ENCODE measurements around the gene KIF5B.

The KIF5B gene

DNA sequence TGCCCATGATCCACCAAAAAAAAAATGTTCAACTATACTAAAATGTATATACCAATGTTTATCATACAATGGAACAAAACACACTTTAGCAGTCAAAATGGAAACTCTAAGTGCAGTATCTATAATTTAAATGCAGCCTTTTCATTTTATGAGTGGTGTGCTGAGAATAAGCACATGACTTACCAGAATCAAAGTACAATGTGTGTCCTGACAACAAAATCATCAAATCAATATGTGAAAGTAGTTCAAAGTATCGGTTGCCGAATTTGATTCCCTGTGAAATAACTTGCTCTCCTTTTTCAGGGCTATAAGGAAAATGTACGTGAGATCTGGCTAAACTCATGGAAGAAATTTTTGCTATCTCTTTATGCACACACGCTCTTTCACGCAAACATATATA is 16.9 kb upstream of the KIF5B start:
- Histone ChIP-seq H3K27ac (ENCODE audit: low read depth, low read length) (no peak overlapping the region), H2BK120ac (ENCODE audit: insufficient read depth, low read length, poor library complexity) (no peak overlapping the region), H2AK5ac (ENCODE audit: low read length) (no peak overlapping the region), H4K8ac (ENCODE audit: low read depth, low read length) (no peak overlapping the region), H2AFZ (ENCODE audit: insufficient read depth, low read length, poor library complexity) (no peak overlapping the region), H3K14ac (ENCODE audit: low read length) (no peak overlapping the region), H3K79me2 (ENCODE audit: control insufficient read depth, insufficient read depth, low read length, poor library complexity) (no peaks in the 10 kb centered on the region), H3K79me1 (ENCODE audit: low read length) (peaks cover 5% of the 10 kb centered on the region), H3K36me3 (ENCODE audit: control insufficient read depth in 1 of 2, insufficient read depth in 2 of 2, low read length in 2 of 2) (no peaks in the 10 kb centered on the region), H3K4ac (ENCODE audit: low read depth, low read length) (no peak overlapping the region), H3K9ac (ENCODE audit: low read length) (no peak overlapping the region), H2BK12ac (ENCODE audit: low read length) (no peak overlapping the region), H2BK5ac (ENCODE audit: low read depth, low read length, poor library complexity) (no peak overlapping the region), H3K4me3 (ENCODE audit: low read depth, low read length) (no peak overlapping the region), H3K27me3 (ENCODE audit: insufficient read depth, low read length) (no peaks in the 10 kb centered on the region), H3K23ac (ENCODE audit: low read length) (no peak overlapping the region), H3K4me1 (ENCODE audit: control insufficient read depth in 1 of 2, insufficient read depth in 2 of 2, low read length in 2 of 2) (peaks cover 7 to 10% of the 10 kb centered on the region in 2 experiments), H3K4me2 (ENCODE audit: low read length) (no peak overlapping the region), H4K12ac (ENCODE audit: low read depth, low read length) (no peak overlapping the region), H4K91ac (ENCODE audit: low read depth, low read length) (no peak overlapping the region), H3K18ac (ENCODE audit: low read length) (no peak overlapping the region), H3K9me3 (ENCODE audit: insufficient read depth, low read depth, low read length) (no peaks in the 10 kb centered on the region)
- no peak for DNase-seq
- WGBS (ENCODE audit: extremely low coverage, insufficient coverage, insufficient read length) = no CpG with 5 or more reads among the region's 5 CpGs

DNA sequence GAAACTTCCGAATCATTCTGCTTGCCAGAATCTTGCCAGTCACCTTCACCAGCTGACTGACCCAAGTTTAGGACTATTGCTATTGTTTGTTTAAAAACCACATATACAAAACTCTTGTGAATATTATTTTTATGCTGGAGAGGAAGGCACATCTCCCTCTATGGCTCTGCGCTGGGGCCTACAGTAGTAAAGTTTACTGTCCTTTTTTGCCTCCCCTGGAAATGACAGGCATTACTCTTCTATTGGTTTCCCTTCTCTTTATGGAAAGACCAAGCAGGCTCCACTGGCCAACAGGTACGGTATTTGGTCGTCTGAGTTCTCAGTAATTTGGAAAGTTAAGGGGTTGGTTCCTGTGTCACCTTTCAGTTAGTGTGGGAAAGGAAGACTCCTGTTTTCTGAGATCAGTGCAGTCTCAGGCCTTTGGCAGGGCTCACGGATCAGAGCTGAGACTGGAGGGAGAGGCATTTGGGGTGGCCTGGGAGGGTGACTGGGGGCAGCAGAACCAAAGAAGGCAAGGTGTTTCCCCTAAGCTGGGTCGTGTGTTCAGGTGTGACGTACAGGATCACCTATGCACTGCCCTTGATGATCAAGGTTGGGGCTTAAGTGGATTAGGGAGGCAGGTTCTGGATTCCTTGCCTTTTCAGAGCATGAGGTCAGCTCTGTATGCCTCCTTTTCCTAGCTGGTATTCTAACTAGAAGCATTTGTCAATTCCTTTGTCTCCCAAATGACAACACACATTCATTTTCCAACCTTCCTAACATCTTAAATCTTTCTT is 16.0 kb upstream of the KIF5B start:
- peaks cover 7 to 8% of the 10 kb centered on the region in 2 experiments for H3K4me1 ChIP-seq (ENCODE audit: control insufficient read depth in 1 of 2, insufficient read depth in 2 of 2, low read length in 2 of 2)
- peak in 1 of 2 donors; percentile 32 for DNase-seq
- H4K8ac ChIP-seq (ENCODE audit: low read depth, low read length) = no peak overlapping the region
- H3K27me3 ChIP-seq (ENCODE audit: insufficient read depth, low read length) = no peaks in the 10 kb centered on the region
- H3K79me2 ChIP-seq (ENCODE audit: control insufficient read depth, insufficient read depth, low read length, poor library complexity) = no peaks in the 10 kb centered on the region
- no peak overlapping the region for H2BK5ac ChIP-seq (ENCODE audit: low read depth, low read length, poor library complexity)
- peak overlapping the region; percentile 35 for H3K27ac ChIP-seq (ENCODE audit: low read depth, low read length)
- H3K4me3 ChIP-seq (ENCODE audit: low read depth, low read length) = no peak overlapping the region
- H2AK5ac ChIP-seq (ENCODE audit: low read length) = no peak overlapping the region
- no peak overlapping the region for H3K18ac ChIP-seq (ENCODE audit: low read length)
- peak overlapping the region; percentile 11 for H3K4me2 ChIP-seq (ENCODE audit: low read length)
- H2AFZ ChIP-seq (ENCODE audit: insufficient read depth, low read length, poor library complexity) = no peak overlapping the region
- H4K12ac ChIP-seq (ENCODE audit: low read depth, low read length) = no peak overlapping the region
- H3K36me3 ChIP-seq (ENCODE audit: control insufficient read depth in 1 of 2, insufficient read depth in 2 of 2, low read length in 2 of 2) = no peaks in the 10 kb centered on the region
- no peak overlapping the region for H3K14ac ChIP-seq (ENCODE audit: low read length)
- H3K23ac ChIP-seq (ENCODE audit: low read length) = no peak overlapping the region
- no peak overlapping the region for H2BK120ac ChIP-seq (ENCODE audit: insufficient read depth, low read length, poor library complexity)
- peaks cover 3% of the 10 kb centered on the region for H3K79me1 ChIP-seq (ENCODE audit: low read length)
- no peak overlapping the region for H2BK12ac ChIP-seq (ENCODE audit: low read length)
- H3K9ac ChIP-seq (ENCODE audit: low read length) = no peak overlapping the region
- WGBS (ENCODE audit: extremely low coverage, insufficient coverage, insufficient read length) = no CpG with 5 or more reads among the region's 7 CpGs
- no peak overlapping the region for H3K4ac ChIP-seq (ENCODE audit: low read depth, low read length)
- H3K9me3 ChIP-seq (ENCODE audit: insufficient read depth, low read depth, low read length) = no peaks in the 10 kb centered on the region
- peak overlapping the region; percentile 25 for H4K91ac ChIP-seq (ENCODE audit: low read depth, low read length)

DNA sequence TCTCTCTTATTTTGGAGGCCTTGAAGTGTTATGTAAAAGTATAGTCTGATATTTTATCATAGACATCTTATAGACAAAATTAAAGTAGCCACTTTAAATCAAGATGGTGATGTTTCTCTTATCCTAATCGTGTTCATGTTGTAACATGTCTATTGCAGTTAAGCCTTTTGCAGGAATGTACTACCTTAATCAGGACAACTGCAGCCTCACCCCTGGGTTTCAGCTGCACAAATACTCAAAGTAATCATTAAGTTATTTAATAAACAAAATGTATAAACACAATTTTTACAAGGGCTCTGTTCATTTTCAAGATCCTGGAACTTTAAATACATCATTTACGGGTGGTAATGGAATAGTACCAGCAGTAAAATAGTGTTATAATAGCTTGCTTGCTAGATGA is 14.4 kb upstream of the KIF5B start:
- H4K8ac ChIP-seq (ENCODE audit: low read depth, low read length) = no peak overlapping the region
- no peak overlapping the region for H3K14ac ChIP-seq (ENCODE audit: low read length)
- H3K4ac ChIP-seq (ENCODE audit: low read depth, low read length) = no peak overlapping the region
- H4K12ac ChIP-seq (ENCODE audit: low read depth, low read length) = no peak overlapping the region
- peaks cover 7 to 8% of the 10 kb centered on the region in 2 experiments for H3K4me1 ChIP-seq (ENCODE audit: control insufficient read depth in 1 of 2, insufficient read depth in 2 of 2, low read length in 2 of 2)
- no peak overlapping the region for H2BK12ac ChIP-seq (ENCODE audit: low read length)
- H2AFZ ChIP-seq (ENCODE audit: insufficient read depth, low read length, poor library complexity) = no peak overlapping the region
- H3K27ac ChIP-seq (ENCODE audit: low read depth, low read length) = no peak overlapping the region
- no peak overlapping the region for H3K9ac ChIP-seq (ENCODE audit: low read length)
- H3K4me2 ChIP-seq (ENCODE audit: low read length) = no peak overlapping the region
- no peaks in the 10 kb centered on the region for H3K27me3 ChIP-seq (ENCODE audit: insufficient read depth, low read length)
- H2AK5ac ChIP-seq (ENCODE audit: low read length) = no peak overlapping the region
- DNase-seq = no peak
- WGBS (ENCODE audit: extremely low coverage, insufficient coverage, insufficient read length) = no CpG with 5 or more reads among the region's 2 CpGs
- H3K36me3 ChIP-seq (ENCODE audit: control insufficient read depth in 1 of 2, insufficient read depth in 2 of 2, low read length in 2 of 2) = no peaks in the 10 kb centered on the region
- H3K79me1 ChIP-seq (ENCODE audit: low read length) = peaks cover 3% of the 10 kb centered on the region
- H4K91ac ChIP-seq (ENCODE audit: low read depth, low read length) = no peak overlapping the region
- no peak overlapping the region for H2BK120ac ChIP-seq (ENCODE audit: insufficient read depth, low read length, poor library complexity)
- H3K4me3 ChIP-seq (ENCODE audit: low read depth, low read length) = no peak overlapping the region
- H2BK5ac ChIP-seq (ENCODE audit: low read depth, low read length, poor library complexity) = no peak overlapping the region
- H3K23ac ChIP-seq (ENCODE audit: low read length) = no peak overlapping the region
- H3K18ac ChIP-seq (ENCODE audit: low read length) = no peak overlapping the region
- H3K9me3 ChIP-seq (ENCODE audit: insufficient read depth, low read depth, low read length) = no peaks in the 10 kb centered on the region
- H3K79me2 ChIP-seq (ENCODE audit: control insufficient read depth, insufficient read depth, low read length, poor library complexity) = no peaks in the 10 kb centered on the region

DNA sequence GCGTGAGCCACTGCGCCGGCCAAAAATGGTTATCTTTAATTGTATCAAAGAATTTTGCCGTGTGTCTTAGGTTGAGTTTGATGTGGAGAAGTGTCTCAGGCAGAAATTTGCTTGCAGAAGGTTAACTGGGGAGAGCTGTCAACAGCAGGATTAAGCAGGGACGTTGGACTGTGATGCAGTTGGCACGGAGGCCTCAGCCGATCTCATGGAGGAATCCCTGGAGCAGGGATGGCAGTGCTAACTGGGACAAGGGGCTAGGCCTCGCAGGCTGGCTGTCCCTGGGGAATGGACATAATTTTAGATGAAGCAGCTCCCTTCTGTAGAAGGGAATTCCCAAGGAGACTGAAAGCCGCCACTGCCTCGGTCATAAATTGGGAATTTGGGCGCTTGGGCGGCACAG is 12.3 kb upstream of the KIF5B start:
- no peak overlapping the region for H2BK5ac ChIP-seq (ENCODE audit: low read depth, low read length, poor library complexity)
- no peak overlapping the region for H4K91ac ChIP-seq (ENCODE audit: low read depth, low read length)
- WGBS (ENCODE audit: extremely low coverage, insufficient coverage, insufficient read length) = no CpG with 5 or more reads among the region's 12 CpGs
- DNase-seq = no peak
- H3K79me2 ChIP-seq (ENCODE audit: control insufficient read depth, insufficient read depth, low read length, poor library complexity) = no peaks in the 10 kb centered on the region
- H3K9ac ChIP-seq (ENCODE audit: low read length) = peak overlapping the region; percentile 64
- H3K4me1 ChIP-seq (ENCODE audit: control insufficient read depth in 1 of 2, insufficient read depth in 2 of 2, low read length in 2 of 2) = peaks cover 7 to 8% of the 10 kb centered on the region in 2 experiments
- H3K14ac ChIP-seq (ENCODE audit: low read length) = no peak overlapping the region
- H3K27ac ChIP-seq (ENCODE audit: low read depth, low read length) = no peak overlapping the region
- H4K12ac ChIP-seq (ENCODE audit: low read depth, low read length) = no peak overlapping the region
- no peak overlapping the region for H3K18ac ChIP-seq (ENCODE audit: low read length)
- no peak overlapping the region for H2AFZ ChIP-seq (ENCODE audit: insufficient read depth, low read length, poor library complexity)
- peaks cover 3% of the 10 kb centered on the region for H3K79me1 ChIP-seq (ENCODE audit: low read length)
- no peak overlapping the region for H4K8ac ChIP-seq (ENCODE audit: low read depth, low read length)
- no peak overlapping the region for H3K4ac ChIP-seq (ENCODE audit: low read depth, low read length)
- no peaks in the 10 kb centered on the region for H3K36me3 ChIP-seq (ENCODE audit: control insufficient read depth in 1 of 2, insufficient read depth in 2 of 2, low read length in 2 of 2)
- H3K4me2 ChIP-seq (ENCODE audit: low read length) = no peak overlapping the region
- no peak overlapping the region for H2BK120ac ChIP-seq (ENCODE audit: insufficient read depth, low read length, poor library complexity)
- H2AK5ac ChIP-seq (ENCODE audit: low read length) = no peak overlapping the region
- no peak overlapping the region for H2BK12ac ChIP-seq (ENCODE audit: low read length)
- H3K23ac ChIP-seq (ENCODE audit: low read length) = no peak overlapping the region
- no peak overlapping the region for H3K4me3 ChIP-seq (ENCODE audit: low read depth, low read length)
- H3K9me3 ChIP-seq (ENCODE audit: insufficient read depth, low read depth, low read length) = no peaks in the 10 kb centered on the region
- H3K27me3 ChIP-seq (ENCODE audit: insufficient read depth, low read length) = no peaks in the 10 kb centered on the region

All from trophoblast cell (in vitro differentiated cells and primary cell).